Stimulated activated CD8-positive, alpha-beta memory T cell treated with anti-CD3 and anti-CD28 coated beads, Interleukin-4, amount 100 ng/mL, for 4 hours (primary cell): ENCODE data around the gene EPB41L4B.

Source experiments
- DNase-seq, 2 donors: peaks; one replicate each; pipeline ENCODE4 v3.0.0-alpha.2; 2020; ENCODE audit warnings: low read depth in 2 of 2, low spot score in 1 of 2

EPB41L4B gene

DNA sequence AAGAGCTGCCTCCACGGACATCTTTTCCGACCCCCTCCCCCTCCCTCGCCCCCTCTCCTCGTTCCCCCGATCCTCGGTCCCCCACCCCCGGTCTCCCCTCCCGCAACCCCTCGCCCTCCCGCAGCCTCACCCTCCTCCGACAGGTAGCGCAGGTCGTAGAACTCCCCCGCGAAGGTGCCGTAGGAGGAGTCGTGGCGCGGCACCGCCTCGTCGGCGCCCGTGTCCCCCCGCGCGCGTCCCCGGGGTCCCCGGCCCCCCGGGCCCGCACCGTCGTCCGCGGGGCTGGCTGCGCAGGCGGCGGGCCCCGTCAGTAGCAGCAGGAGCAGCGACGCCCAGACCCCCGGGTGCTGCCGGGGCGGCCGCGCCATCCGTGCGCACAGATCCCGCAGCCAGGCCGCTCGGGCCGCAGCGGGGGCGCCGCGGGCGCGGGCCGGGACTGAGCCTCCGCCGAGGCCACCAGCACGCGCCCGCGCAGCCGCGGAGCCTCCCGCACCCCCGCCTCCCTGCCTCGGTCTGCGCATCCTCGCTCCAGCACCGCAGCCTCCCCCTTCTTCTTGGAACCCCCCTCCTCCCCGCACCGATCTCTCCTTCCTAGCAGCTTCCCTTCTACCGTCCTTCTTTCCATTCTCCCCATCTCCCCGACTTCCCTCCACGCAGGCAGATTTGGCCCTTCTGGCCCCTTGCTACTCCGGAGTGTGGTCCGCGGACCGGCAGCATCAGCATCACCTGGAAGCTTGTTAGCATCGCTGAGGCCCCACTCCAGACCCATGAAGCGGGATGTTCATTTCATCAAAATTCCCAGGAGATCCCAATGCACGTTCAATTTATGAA, 153.9 kb downstream of the EPB41L4B start, which contains the start of gene FRRS1L:
Gene FRRS1L, minus strand, starts transcription at position 479 of the 831 bp plus-strand sequence. Its CDS starts 111 bp downstream, at position 368.
- DNase-seq, result no peak

DNA sequence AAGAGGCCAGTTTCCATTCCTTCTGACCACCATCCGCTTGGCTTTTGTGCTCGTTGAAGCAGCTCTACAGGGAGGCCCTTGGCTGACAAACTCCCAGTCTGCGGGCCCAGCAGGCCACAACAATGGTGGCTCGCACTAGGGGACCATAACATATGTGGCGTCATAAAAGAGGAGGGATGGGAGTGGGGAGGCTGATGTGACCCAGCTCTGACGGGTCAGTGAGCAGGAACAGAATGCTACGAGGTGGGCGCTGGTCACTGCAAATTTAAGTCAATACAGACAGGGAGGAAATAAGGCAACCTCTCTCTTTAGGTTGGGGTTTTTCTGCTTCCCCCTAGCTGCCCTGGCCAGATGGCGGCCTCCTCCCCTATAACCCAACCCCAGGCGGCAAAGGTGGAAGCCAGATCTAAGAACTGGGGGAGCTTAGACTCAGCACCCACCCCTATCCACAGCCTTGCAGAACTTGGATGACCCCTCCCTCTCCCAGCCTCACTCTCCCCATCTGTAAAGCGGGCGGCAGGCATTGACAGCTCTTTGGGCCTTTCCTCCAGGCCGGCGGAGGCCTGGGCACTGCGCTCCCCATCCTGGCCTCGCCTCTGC, 154.6 kb downstream of the EPB41L4B start:
- no peak for DNase-seq

GRCh38 chr9:109164042-109164441, 156.8 kb downstream of the EPB41L4B start:
- no peak for DNase-seq

GRCh38 chr9:109163194-109163593, 157.7 kb downstream of the EPB41L4B start:
- no peak for DNase-seq

DNA sequence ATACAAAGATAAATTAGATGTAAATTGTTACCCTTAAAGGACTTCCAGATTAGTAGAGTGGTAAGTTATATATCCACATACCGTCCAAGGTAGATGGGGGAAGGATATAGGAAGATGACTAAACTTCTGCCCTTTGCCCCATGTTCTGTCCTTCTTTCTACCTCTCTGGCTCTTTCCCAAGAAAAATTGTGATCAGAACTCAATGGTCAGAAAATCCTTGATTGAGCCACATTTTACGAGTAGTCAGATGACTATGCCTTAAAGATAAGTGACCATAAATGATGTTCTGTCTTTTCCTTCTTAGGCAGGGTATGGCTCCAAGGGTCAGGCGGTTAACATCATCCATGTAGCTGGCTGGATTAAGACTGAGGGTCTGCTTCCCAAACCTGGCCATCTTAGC, 158.2 kb downstream of the EPB41L4B start:
- no peak for DNase-seq

- DNase-seq, result no peak
These were observed 159.4 kb downstream of the EPB41L4B start for GRCh38 chr9:109161471-109161870.

GRCh38 chr9:109159583-109159982, 161.3 kb downstream of the EPB41L4B start:
- DNase-seq, result no peak

- DNase-seq, result no peak
These were observed 162.2 kb downstream of the EPB41L4B start for GRCh38 chr9:109158651-109159050.

- no peak for DNase-seq
These were observed 164.2 kb downstream of the EPB41L4B start for GRCh38 chr9:109156708-109157107.

DNA sequence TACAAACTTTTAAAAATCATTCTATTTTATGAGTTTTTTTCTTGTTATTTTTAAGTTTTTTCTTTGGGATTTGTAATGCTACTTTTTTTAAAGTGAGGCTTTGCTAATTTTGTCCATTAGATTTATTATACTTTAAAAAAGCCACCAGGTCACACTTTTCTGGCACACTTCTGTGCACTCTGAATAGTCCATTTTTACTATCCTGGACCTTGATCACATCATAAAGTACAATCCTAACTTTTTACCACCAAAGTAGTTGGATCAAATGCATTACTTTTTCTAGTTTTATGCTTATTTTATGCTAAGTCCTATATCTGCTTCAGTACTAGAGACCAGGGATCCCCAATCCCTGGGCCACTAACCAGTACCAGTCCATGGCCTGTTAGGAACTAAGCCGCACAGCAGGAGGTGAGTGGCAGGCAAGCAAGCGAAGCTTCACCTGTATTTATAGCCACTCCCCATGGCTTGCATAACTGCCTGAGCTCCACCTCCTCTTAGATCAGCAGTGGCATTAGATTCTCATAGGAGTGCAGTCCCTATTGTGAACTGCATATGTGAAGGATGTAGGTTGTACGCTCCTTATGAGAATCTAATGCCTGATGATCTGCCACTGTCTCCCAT, 169.8 kb downstream of the EPB41L4B start:
- DNase-seq, result no peak

DNA sequence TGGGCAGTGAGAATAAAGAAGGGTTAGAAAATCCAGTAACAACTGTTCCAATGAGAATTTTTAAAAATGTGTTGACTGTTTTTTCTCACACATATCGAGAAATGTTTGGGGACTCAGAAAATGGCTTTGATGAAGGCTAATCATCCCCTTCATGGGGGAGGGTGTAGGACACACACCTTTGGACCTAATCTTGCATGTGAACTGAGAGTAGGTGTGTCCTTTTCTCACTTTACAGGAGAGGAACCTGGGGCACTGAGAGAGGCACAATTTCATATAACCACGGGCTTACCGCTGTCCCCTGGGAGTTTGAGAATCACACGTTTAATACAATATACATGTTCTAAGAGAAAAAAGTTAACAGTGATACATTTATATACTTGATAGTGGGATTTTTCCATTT, 171.1 kb downstream of the EPB41L4B start:
- no peak for DNase-seq

GRCh38 chr9:109149089-109149488, 171.8 kb downstream of the EPB41L4B start:
- DNase-seq, result no peak

GRCh38 chr9:109145051-109145450, 175.8 kb downstream of the EPB41L4B start:
- no peak for DNase-seq

DNA sequence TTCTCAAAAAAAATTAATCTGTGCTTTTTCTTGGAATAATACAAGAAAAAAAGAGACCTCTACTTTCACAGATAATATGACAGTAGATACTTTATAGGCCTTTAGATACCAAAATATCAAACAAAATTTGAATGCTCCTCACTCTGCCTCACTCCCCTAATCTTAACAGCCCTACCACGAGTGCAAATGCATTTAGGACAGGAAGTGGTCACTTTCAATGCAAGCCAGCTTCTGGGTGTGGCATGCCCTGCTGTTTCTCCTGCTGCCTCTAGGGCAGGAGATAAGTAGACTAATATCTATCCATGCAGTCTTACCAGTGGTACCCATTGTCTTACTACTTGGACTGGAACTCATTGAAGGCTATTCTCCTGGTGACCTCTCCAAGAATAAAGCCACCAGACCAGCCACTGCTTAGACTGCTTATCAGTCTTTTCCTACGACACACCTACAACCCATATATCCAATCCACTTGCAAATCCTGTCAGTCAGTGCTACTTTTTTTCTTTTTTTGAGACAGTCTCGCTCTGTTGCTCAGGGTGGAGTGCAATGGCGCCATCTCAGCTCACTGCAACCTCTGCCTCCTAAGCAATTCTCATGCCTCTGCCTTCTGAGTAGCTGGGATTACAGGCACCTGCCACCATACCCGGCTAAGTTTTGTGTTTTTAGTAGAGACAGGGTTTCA, 176.8 kb downstream of the EPB41L4B start:
- DNase-seq, result no peak

DNA sequence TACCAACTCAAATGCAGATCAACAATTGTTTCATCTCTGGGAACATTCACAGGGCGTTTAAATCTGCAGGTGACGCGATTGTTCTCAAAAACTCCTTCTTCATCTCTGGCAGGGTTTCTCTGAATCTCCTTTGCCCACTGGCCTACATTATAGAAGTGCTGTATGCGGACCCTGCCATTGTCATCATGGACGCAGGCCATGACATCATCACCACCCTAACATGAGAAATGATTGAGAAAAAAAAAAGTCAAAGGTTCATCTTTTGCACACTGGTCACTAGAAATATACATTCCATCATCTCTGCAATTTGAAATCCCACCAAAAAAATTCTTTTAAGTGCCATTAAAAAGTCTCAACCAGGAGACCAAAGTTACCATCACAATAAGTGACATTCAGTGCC, 179.5 kb downstream of the EPB41L4B start:
- DNase-seq, result no peak

GRCh38 chr9:109139851-109140250, 181.0 kb downstream of the EPB41L4B start:
- no peak for DNase-seq

- DNase-seq, result no peak
These were observed 182.4 kb downstream of the EPB41L4B start for GRCh38 chr9:109138421-109138820.

- DNase-seq, result no peak
These were observed 186.7 kb downstream of the EPB41L4B start for GRCh38 chr9:109134167-109134578.

- DNase-seq, result no peak
These were observed 187.3 kb downstream of the EPB41L4B start for GRCh38 chr9:109133533-109133932.

GRCh38 chr9:109132567-109133021, 188.3 kb downstream of the EPB41L4B start:
- DNase-seq, result no peak

DNA sequence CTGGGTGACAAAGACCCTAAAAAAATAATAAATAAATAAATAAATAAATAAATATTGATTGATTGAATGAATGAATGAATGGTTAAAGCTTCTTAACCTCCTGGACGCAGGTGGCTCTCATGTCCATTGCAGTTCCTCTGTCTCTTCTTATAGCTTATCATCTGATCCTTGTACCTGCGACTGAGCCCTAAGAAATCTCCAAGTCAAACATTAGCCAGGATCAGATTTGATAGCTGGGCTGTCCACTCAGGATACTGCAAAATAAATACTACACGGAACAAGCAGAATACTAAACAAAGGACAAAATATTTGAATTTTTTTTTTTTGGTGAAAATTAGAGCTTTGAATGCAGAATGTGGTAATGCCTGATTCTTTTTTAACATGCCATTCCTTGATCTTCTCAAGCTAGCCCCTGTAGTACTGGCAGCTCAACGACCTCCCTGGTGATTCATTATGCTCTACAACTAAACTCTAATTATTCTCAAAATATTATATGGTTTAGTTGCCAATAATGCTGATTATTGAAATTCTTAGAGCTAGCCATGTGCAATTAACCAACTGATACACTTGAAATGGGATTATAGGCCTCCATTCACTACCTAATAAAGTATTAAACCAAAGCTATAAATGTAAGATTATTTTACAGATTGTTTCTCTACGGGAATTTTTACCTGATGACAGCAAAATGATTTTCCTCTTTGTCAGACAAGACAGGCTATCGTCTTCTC, 191.2 kb downstream of the EPB41L4B start:
- no peak for DNase-seq
